HG02759 (cell line): ENCODE data around the gene TNFRSF8.
"Not testable (repeated sequence)": the region's sequence is repeated elsewhere in the genome, so short reads cannot be mapped to it uniquely, and the experiment has no call there.

Experiments
- ATAC-seq: cut with Tn5 transposase; IDR thresholded peaks from one replicate; pipeline ENCODE4 v1.9.1; 2021; ENCODE audit warnings: mild to moderate bottlenecking, moderate library complexity; ENCODE audit not compliant: unreplicated experiment

TNFRSF8 gene

GRCh38 chr1:12063141-12064072 lies at the start of gene TNFRSF8:
Gene TNFRSF8, plus strand, starts transcription at chr1:12063303. Its CDS starts 296 bp downstream, at chr1:12063599.
- no peak for ATAC-seq

GRCh38 chr1:12014141-12014991 lies 48.7 kb upstream of the TNFRSF8 start:
- ATAC-seq = no peak

DNA sequence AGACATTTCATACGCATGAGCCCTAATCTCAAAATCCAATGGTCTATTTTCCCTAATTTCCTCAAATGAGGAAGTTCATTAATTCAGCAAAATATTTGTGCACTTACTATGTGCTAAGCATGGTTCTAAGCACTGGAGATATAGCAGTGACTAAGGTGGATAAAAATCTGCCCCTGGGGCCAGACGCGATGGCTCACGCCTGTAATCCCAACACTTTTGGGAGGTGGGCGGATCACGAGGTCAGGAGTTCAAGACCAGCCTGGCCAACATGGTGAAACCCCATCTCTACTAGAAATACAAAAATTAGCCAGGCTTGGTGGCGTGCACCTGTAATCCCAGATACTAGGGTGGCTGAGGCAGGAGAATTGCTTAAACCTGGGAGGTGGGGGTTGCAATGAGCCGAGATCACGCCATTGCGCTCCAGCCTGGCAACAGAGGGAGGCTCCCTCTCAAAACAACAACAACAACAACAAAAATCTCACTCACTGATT lies 48.1 kb upstream of the TNFRSF8 start:
- no peak for ATAC-seq

- no peak for ATAC-seq
Measured at GRCh38 chr1:12015499-12015898, 47.6 kb upstream of the TNFRSF8 start.

DNA sequence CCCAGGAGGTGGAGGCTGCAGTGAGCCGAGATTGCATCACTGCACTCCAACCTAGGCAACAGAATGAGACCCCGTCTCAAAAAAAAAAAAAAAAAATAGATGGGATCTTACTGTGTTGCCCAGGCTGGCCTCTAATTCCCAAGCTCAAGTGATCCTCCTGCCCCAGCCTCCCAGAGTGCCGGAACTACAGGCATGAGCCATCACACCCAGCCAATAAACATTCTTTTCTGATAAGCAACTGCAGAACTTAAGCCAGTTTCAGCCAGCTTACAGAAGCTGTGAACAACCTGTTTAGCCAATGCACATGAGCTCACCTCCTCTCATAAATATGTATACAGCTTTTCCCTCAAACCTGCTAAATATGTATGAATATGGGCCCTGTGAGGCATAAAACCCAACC lies 46.9 kb upstream of the TNFRSF8 start:
- no peak for ATAC-seq

- no peak for ATAC-seq
Measured at GRCh38 chr1:12019858-12020509, 43.1 kb upstream of the TNFRSF8 start.

- ATAC-seq = no peak
Measured at GRCh38 chr1:12021616-12022015, 41.5 kb upstream of the TNFRSF8 start.

DNA sequence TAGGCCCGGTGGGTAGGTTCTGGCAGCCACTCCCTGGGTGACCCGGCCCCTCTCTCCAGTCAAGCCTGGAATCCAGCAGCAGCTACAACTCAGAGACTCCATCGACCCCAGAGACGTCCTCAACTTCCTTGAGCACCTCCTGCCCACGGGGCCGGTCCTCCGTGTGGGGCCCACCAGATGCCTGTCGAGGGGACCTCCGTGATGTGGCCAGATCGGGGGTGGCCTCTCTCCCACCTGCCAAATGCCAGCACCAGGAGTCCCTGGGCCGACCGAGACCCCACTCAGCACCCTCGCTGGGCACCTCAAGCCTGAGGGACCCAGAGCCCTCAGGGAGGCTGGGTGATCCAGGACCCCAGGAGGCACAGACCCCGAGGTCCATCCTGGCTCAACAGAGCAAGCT lies 41.1 kb upstream of the TNFRSF8 start:
- no peak for ATAC-seq

GRCh38 chr1:12026586-12026985 lies 36.5 kb upstream of the TNFRSF8 start:
- no peak for ATAC-seq

- no peak for ATAC-seq
Measured at GRCh38 chr1:12028248-12028647, 34.9 kb upstream of the TNFRSF8 start.

DNA sequence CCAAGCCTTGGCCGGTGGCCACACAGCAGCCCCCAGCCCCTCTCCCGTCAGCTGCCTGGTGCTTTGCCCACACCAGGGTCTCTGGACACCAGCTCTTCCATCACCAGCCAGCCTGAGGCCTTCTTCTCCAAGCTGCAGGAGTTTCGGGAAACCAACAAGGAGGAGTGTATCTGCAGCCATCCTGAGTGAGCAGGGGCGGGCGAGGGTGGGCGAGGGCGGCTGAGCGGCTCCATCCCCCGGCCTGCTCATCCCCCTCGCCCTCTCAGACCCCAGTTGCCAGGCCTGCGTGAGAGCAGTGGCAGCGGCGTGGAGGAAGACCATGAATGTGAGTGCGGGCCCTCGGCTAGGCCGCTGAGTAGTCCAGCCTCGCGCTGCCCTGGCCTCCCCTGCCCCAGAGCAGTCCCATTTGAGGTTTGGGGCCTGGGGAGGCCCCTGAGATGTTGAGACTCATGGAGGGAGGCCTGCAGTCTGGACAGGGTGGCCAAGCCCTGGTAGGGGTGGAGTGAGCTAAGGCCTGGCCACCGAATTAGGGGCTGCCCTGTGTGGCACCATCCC lies 34.1 kb upstream of the TNFRSF8 start:
- no peak for ATAC-seq

GRCh38 chr1:12029720-12030339 lies 33.3 kb upstream of the TNFRSF8 start:
- ATAC-seq = no peak

DNA sequence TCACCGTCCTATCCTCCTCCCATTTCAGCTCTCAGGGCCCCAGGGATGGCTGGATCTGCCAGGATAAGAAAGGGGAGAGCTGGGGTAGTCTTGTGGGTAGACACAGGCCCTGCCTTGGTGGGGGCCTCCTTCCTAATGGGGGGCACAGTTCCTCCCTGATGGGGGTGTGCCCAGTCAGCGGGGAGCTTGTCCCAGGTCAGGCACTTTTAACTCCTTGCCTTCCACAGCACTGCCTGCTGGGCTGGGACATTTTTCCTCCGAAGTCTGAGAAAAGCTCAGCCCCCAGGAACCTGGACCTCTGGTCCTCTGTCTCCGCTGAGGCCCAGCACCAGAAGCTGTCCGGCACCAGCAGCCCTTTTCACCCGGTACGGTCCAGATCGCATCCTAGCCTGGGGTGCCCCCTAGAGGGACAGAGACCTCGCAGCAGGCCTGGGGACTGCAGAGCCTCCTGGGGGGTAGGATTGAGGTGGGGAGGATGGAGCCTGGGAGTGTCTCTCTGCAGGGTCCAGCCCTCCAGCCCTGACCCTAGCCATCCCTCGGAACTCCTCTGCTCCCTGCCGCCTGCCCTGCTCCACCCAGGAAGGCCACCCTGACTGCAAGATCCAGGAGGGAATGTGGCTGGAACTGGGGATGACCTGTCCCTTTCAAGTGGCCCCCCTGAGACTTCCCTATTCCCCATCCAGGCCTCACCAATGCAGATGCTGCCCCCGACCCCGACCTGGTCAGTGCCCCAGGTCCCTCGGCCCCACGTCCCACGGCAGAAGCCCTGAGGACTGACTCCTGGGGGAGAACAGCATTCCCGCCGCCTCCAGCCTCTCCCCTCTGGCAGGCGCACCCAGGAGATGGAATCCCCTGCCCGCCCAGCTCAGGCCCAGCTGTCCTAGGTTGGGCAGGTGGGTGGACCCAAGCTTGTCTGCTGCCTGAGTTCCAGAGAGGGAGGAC lies 31.8 kb upstream of the TNFRSF8 start:
- ATAC-seq = no peak

DNA sequence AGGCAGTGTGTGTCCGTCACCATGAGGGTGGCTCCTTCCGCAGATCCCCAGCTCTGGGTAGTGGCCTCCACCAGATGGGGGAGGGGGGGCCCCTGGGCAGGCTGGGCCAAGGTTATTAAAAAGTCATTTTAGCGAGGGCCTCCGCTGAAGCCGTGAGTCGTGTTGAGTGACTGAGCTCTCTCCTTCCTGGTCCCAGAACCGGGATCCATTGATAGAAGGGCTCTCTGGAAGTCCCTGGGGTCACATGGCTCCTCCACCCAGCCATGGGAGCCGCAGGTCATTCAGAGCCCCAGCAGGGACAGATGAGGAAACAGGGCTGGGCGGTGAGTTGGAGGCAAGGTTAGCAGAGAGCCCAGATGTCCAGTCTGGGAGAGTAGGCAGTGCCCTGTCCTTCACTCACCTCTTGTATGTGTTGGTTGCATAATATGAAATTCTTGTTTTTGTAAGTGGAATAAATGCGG lies 30.9 kb upstream of the TNFRSF8 start:
- no peak for ATAC-seq

GRCh38 chr1:12033441-12033840 lies 29.7 kb upstream of the TNFRSF8 start:
- ATAC-seq = not testable (repeated sequence)

GRCh38 chr1:12034381-12034801 lies 28.7 kb upstream of the TNFRSF8 start:
- ATAC-seq = no peak

GRCh38 chr1:12035312-12035711 lies 27.8 kb upstream of the TNFRSF8 start:
- no peak for ATAC-seq

- ATAC-seq = no peak
Measured at GRCh38 chr1:12037486-12038355, 25.4 kb upstream of the TNFRSF8 start.
